Gastrocnemius medialis (tissue), 4 donors: ENCODE results near the gene SCN8A. TPM values are rescaled to one million over a fixed set of nuclear protein-coding genes. Genes with fewer than 3 reads are reported as not detected.

ENCODE experiments used
- ATAC-seq, 2 donors: fragments of 150-250 bp; one replicate each; pipeline ENCODE4 v1.9.1; 2016
- DNase-seq, 2 donors: peaks; one replicate each; pipeline ENCODE4 v3.0.0-alpha.2; 2019
- H3K27ac ChIP-seq, 4 donors: fragments of 200-600 bp; sonication (generic); 1 replicate in 1 of 4; 2 replicates in 3 of 4; pipeline ENCODE4 v1.5.1; 2016 to 2018; ENCODE audit warnings: mild to moderate bottlenecking in 2 of 4, moderate library complexity in 1 of 4
- H3K27me3 ChIP-seq, 3 donors: fragments of 200-600 bp; sonication (generic) in 2 of 3; 1 replicate in 1 of 3; 2 replicates in 2 of 3; pipeline versions ENCODE4 v1.5.1 to v1.6.0; 2016 to 2019; ENCODE audit warnings: mild to moderate bottlenecking in 1 of 3, moderate library complexity in 1 of 3
- H3K36me3 ChIP-seq, 2 donors: fragments of 200-600 bp; sonication (generic) in 1 of 2; one replicate each; pipeline ENCODE4 v1.5.1; 2017 to 2018
- H3K4me1 ChIP-seq, 2 donors: fragments of 200-600 bp; sonication (generic) in 1 of 2; one replicate each; pipeline ENCODE4 v1.5.1; 2016 to 2017; ENCODE audit warnings: mild to moderate bottlenecking in 2 of 2
- H3K4me3 ChIP-seq, 4 donors: fragments of 200-600 bp; sonication (generic) in 3 of 4; 1 replicate in 1 of 4; 2 replicates in 3 of 4; pipeline ENCODE4 v1.5.1; 2016 to 2019; ENCODE audit warnings: mild to moderate bottlenecking in 2 of 4
- H3K9me3 ChIP-seq, 3 donors: fragments of 200-600 bp; sonication (generic) in 2 of 3; 1 replicate in 1 of 3; 2 replicates in 2 of 3; pipeline ENCODE4 v1.5.1; 2016 to 2019
- CTCF ChIP-seq, 5 experiments: fragments of 450-650 bp in 3 of 5; fragments of 200-600 bp in 2 of 5; sonication (generic) in 2 of 5; IDR thresholded peaks in 4 of 5; conservative IDR thresholded peaks in 1 of 5; 1 replicate in 4 of 5; 2 replicates in 1 of 5; pipeline ENCODE4 v1.5.1; 2016 to 2019; ENCODE audit warnings: antibody characterized with exemption in 5 of 5, mild to moderate bottlenecking in 3 of 5, moderate library complexity in 3 of 5
- POLR2A ChIP-seq, 2 donors: fragments of 450-650 bp; IDR thresholded peaks; one replicate each; pipeline ENCODE4 v1.6.1; 2017; ENCODE audit warnings: antibody characterized with exemption in 2 of 2, mild to moderate bottlenecking in 2 of 2, moderate library complexity in 2 of 2
- in situ Hi-C, 4 donors: fragments of 200-750 bp; cut with MboI; loops; one replicate each; pipeline versions ENCODE4 v1.15.0 to v1.8.0; 2017; ENCODE audit warnings: low sequenced_read_pairs in 4 of 4
- intact Hi-C: fragments of 100-400 bp; cut with DNase I; formaldehyde crosslinking; loops from one replicate; pipeline ENCODE4 v1.15.1; 2023; ENCODE audit warnings: low total_unique reads
- total RNA-seq, 4 donors: library from RNA; depleted of rRNA; stranded (reverse); fragments of >200 nt; gene quantifications; one replicate each; pipeline versions ENCODE4 v1.1.0 to v1.2.3, GENCODE V29; 2016

SCN8A gene
- total RNA-seq, 4 donors from 2014 or later = 0.05 to 0.29 TPM; not detected in 2

- Histone ChIP-seq H3K27me3 (no peaks in the 10 kb centered on the region), H3K36me3 (no peaks in the 10 kb centered on the region), H3K4me3 (no peak overlapping the region), H3K9me3 (no peaks in the 10 kb centered on the region), H3K27ac (no peak overlapping the region), H3K4me1 (no peaks in the 10 kb centered on the region)
- DNase-seq (no peak), ATAC-seq (no peak)
- intact Hi-C loops (no loop called here), in situ Hi-C loops (loop anchor here in 1 of 4 donors (25.0 kb wide), 1 partner anchor 104 kb away; no protein-coding TSS in a partner anchor)
- TF ChIP-seq POLR2A (IDR thresholded peaks at IDR 0.05) (no peak), CTCF (IDR thresholded peaks at IDR 0.05 in 4 of 5, conservative IDR thresholded peaks at IDR 0.05 in 1 of 5) (no peak)
These were observed 91.9 kb downstream of the SCN8A start for GRCh38 chr12:51682981-51683380.

- H3K27ac ChIP-seq = no peak overlapping the region
- H3K27me3 ChIP-seq = no peaks in the 10 kb centered on the region
- intact Hi-C loops (no loop called here), in situ Hi-C loops (loop anchor here in 1 of 4 donors (25.0 kb wide), 1 partner anchor 103 kb away; no protein-coding TSS in a partner anchor)
- DNase-seq (no peak), ATAC-seq (no peak)
- H3K4me1 ChIP-seq = no peaks in the 10 kb centered on the region
- H3K36me3 ChIP-seq = no peaks in the 10 kb centered on the region
- H3K4me3 ChIP-seq = no peak overlapping the region
- TF ChIP-seq CTCF (IDR thresholded peaks at IDR 0.05 in 4 of 5, conservative IDR thresholded peaks at IDR 0.05 in 1 of 5) (no peak), POLR2A (IDR thresholded peaks at IDR 0.05) (no peak)
- no peaks in the 10 kb centered on the region for H3K9me3 ChIP-seq
These were observed 92.8 kb downstream of the SCN8A start for GRCh38 chr12:51683763-51684357.

GRCh38 chr12:51686727-51687126 lies 95.7 kb downstream of the SCN8A start:
- ATAC-seq (no peak), DNase-seq (no peak)
- peaks cover 0 to 3% of the 10 kb centered on the region in 2 donors for H3K4me1 ChIP-seq
- intact Hi-C loops = no loop called here
- H3K4me3 ChIP-seq = no peak overlapping the region
- no peaks in the 10 kb centered on the region for H3K36me3 ChIP-seq
- no peak overlapping the region for H3K27ac ChIP-seq
- no peaks in the 10 kb centered on the region for H3K9me3 ChIP-seq
- TF ChIP-seq POLR2A (IDR thresholded peaks at IDR 0.05) (no peak), CTCF (IDR thresholded peaks at IDR 0.05 in 4 of 5, conservative IDR thresholded peaks at IDR 0.05 in 1 of 5) (no peak)
- in situ Hi-C loops = loop anchor here in 1 of 4 donors (25.0 kb wide), 1 partner anchor 101 kb away; no protein-coding TSS in a partner anchor
- H3K27me3 ChIP-seq = no peaks in the 10 kb centered on the region

- Histone ChIP-seq H3K4me1 (peaks cover 1 to 4% of the 10 kb centered on the region in 2 donors), H3K27me3 (no peaks in the 10 kb centered on the region), H3K9me3 (no peaks in the 10 kb centered on the region), H3K4me3 (no peak overlapping the region), H3K36me3 (no peaks in the 10 kb centered on the region), H3K27ac (no peak overlapping the region)
- ATAC-seq = no peak
- DNase-seq = no peak
- in situ Hi-C loops = loop anchor here in 1 of 4 donors (25.0 kb wide), 1 partner anchor 100 kb away; no protein-coding TSS in a partner anchor
- TF ChIP-seq CTCF (IDR thresholded peaks at IDR 0.05 in 4 of 5, conservative IDR thresholded peaks at IDR 0.05 in 1 of 5) = no peak
- TF ChIP-seq POLR2A (IDR thresholded peaks at IDR 0.05) = no peak
- intact Hi-C loops = no loop called here
These were observed 96.1 kb downstream of the SCN8A start for GRCh38 chr12:51687177-51687576.
